NT2/D1 (cell line): Measurements from ENCODE around the gene FKBP14.
A peak's percentile ranks its signal among the peaks of the same experiment; 100 is the strongest.
"Not testable (repeated sequence)": the region's sequence is repeated elsewhere in the genome, so short reads cannot be mapped to it uniquely, and the experiment has no call there.

Source experiments
- DNase-seq: peaks from one replicate; pipeline ENCODE4 v3.0.0-alpha.2; 2011; ENCODE audit warnings: low read depth, low spot score
- H3K27me3 ChIP-seq: 2 replicates; pipeline ENCODE4 v1.6.0; 2011; ENCODE audit warnings: mild to moderate bottlenecking; ENCODE audit not compliant: insufficient read length, insufficient read depth
- H3K36me3 ChIP-seq: 2 replicates; pipeline ENCODE4 v1.6.1; 2011; ENCODE audit warnings: mild to moderate bottlenecking, low read length, mixed read lengths; ENCODE audit not compliant: insufficient read depth, insufficient read length
- H3K4me1 ChIP-seq: 2 replicates; pipeline ENCODE4 v1.5.1; 2011; ENCODE audit not compliant: insufficient read depth, insufficient read length
- H3K4me3 ChIP-seq: 2 replicates; pipeline ENCODE4 v1.5.1; 2011; ENCODE audit warnings: low read depth; ENCODE audit not compliant: insufficient read length
- H3K9ac ChIP-seq: 2 replicates; pipeline ENCODE4 v1.6.0; 2011; ENCODE audit warnings: low read depth; ENCODE audit not compliant: insufficient read length
- H3K9me3 ChIP-seq: 2 replicates; pipeline ENCODE4 v1.5.1; 2011; ENCODE audit warnings: mild to moderate bottlenecking, low read length; ENCODE audit not compliant: insufficient read depth
- SUZ12 ChIP-seq: IDR thresholded peaks from 2 replicates; pipeline ENCODE4 v1.6.1; 2011; ENCODE audit not compliant: insufficient read length, insufficient read depth; ENCODE audit errors: extremely low read depth
- YY1 ChIP-seq: IDR thresholded peaks from 2 replicates; pipeline ENCODE4 v1.6.1; 2011; ENCODE audit not compliant: insufficient read length, insufficient read depth
- ZNF274 ChIP-seq: IDR thresholded peaks from 2 replicates; pipeline ENCODE4 v1.6.1; 2011; ENCODE audit warnings: mild to moderate bottlenecking, low read depth, low read length

Gene FKBP14

DNA sequence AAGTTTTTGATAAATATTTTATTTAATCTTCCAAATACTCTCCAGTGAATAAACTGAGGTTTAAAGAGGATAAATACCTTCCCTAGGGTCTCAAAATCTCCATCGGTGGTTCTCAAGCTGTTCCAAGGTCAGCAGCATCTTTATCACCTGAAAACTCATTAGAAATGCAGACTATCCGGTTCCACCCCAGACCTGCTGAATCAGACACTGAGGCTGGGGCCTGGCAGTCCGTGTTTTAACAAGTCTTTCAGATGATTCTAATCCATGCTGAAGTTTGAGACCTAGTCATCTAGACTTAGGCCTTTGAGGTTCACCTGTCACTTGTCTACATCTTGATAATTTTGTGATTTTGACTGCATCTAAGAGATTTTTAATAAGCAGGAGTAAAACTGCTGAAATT lies 39.2 kb upstream of the FKBP14 start:
- TF ChIP-seq SUZ12 (no peak), ZNF274 (no peak), YY1 (no peak)
- H3K4me3 ChIP-seq = no peak overlapping the region
- H3K9me3 ChIP-seq = no peaks in the 10 kb centered on the region
- H3K9ac ChIP-seq = no peak overlapping the region
- no peaks in the 10 kb centered on the region for H3K4me1 ChIP-seq
- DNase-seq = no peak
- H3K27me3 ChIP-seq = no peaks in the 10 kb centered on the region
- peaks cover 48% of the 10 kb centered on the region for H3K36me3 ChIP-seq

DNA sequence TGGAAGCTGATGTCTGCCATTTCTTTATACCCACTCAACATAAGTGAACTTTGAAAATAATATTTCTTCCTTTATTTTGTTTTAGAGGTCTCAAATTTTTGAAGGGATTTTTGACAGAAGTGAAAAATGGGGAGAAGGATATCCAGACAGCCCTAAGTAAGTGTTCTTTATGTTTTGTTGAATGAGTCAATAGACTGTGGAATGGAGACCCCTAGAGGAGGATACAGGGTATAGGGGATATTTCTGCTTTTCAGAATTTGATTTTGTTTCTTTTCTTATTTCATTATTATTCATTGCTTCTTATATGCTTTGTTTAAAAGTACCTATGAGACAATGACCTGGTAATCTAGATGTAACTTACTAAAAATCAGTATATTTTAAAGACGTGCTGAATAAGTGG lies 36.1 kb upstream of the FKBP14 start:
- H3K4me1 ChIP-seq = no peaks in the 10 kb centered on the region
- no peak overlapping the region for H3K4me3 ChIP-seq
- peaks cover 49% of the 10 kb centered on the region for H3K36me3 ChIP-seq
- H3K9ac ChIP-seq = no peak overlapping the region
- peaks cover 10% of the 10 kb centered on the region; the same call in 1 of the 2 replicates for H3K9me3 ChIP-seq
- TF ChIP-seq SUZ12 = no peak
- no peak for TF ChIP-seq YY1
- no peak for TF ChIP-seq ZNF274
- peak; percentile 11 for DNase-seq
- no peaks in the 10 kb centered on the region for H3K27me3 ChIP-seq

DNA sequence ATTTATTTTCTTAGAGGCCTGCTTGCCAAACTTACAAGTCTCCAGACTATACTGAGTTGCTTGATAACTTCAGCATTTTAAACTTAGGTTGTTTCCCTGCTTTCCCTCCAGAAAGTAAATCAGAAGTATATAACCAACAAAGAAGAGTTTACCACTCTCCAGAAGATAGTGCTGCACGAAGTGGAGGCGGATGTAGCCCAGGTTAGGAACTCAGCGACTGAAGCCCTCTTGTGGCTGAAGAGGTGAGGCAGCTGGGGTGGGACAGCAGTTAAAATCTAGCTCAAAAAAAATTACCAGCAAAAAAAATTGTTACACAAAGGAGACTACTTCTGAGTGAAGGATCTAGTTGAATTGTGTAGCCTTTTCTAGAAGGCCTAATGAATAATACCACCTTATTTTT lies 35.3 kb upstream of the FKBP14 start:
- not testable (repeated sequence) for DNase-seq, H3K4me3 ChIP-seq, H3K27me3 ChIP-seq, H3K9ac ChIP-seq, H3K4me1 ChIP-seq
- Histone ChIP-seq H3K36me3 (peaks cover 56% of the 10 kb centered on the region), H3K9me3 (peaks cover 15% of the 10 kb centered on the region)

DNA sequence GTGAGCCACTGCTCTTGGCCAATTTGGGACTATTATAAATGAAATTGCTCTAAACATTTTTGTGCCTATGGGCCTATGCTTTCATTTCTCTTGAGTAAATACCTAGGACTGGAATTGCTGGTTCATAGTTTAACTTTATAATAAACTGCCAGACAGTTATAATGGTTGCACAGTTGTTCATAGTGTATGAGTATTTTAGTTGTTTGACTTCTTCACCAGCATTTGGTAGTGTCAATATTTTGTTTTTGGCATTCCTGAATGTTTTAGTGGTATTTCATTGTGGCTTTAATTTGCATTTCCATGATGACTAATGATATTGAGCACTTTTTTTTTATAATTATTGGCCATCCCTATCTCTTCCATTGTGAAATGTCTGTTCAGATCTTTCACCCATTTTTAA lies 31.2 kb upstream of the FKBP14 start:
- Histone ChIP-seq H3K4me1 (no peaks in the 10 kb centered on the region), H3K36me3 (peaks cover 50% of the 10 kb centered on the region)
- TF ChIP-seq ZNF274 = no peak
- no peak for TF ChIP-seq SUZ12
- no peak for TF ChIP-seq YY1

DNA sequence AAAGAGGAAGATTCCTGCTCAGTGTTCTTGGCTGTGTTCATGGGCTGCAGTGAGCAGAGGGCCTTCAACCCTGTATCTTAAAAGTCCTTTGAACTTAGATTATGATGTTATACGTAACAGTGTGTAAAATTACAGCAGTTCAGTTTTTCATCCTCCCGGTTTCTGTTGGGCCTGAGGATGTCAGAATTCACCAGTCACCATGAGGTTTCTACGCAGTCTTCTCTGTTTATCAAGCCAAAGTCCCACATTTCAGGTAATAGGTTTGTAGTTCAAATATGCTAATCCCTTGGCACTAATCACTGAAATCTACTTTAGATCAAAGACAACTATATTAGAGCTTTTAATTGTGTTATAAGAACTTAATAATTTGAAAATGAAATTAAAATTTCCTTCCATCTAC lies 26.6 kb upstream of the FKBP14 start:
- Histone ChIP-seq H3K9ac (no peak overlapping the region), H3K4me1 (no peaks in the 10 kb centered on the region), H3K27me3 (no peaks in the 10 kb centered on the region), H3K9me3 (peaks cover 10% of the 10 kb centered on the region), H3K4me3 (no peak overlapping the region), H3K36me3 (peaks cover 68% of the 10 kb centered on the region)
- TF ChIP-seq ZNF274 = no peak
- no peak for TF ChIP-seq SUZ12
- TF ChIP-seq YY1 = no peak
- no peak for DNase-seq

More for the DNA sequence above, 31.2 kb upstream of the FKBP14 start:
- H3K9me3 ChIP-seq = peaks cover 15% of the 10 kb centered on the region
- DNase-seq = no peak
- no peak overlapping the region for H3K4me3 ChIP-seq
- H3K9ac ChIP-seq = no peak overlapping the region
- H3K27me3 ChIP-seq = no peaks in the 10 kb centered on the region

DNA sequence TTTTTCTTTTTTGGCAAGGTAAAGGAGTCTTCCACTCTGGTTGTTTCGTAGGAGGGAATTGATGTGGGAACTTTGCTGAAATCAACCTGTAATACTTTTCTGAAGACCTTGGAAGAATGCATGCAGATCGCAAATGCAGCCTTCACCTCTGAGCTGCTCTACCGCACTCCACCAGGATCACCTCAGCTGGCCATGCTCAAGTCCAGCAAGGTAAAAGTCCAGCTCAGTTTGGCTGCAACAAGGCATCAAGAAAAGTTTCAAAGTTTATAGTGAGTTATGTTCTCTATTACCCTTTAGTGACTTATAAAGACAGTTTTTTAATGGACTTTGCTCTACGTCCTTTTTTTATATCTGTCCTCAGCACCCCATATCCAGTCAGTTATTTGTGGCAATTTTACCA lies 22.7 kb upstream of the FKBP14 start:
- no peak for DNase-seq
- Histone ChIP-seq H3K27me3 (no peaks in the 10 kb centered on the region), H3K9ac (no peak overlapping the region), H3K4me1 (no peaks in the 10 kb centered on the region), H3K4me3 (no peak overlapping the region), H3K36me3 (peaks cover 77% of the 10 kb centered on the region), H3K9me3 (no peaks in the 10 kb centered on the region)
- TF ChIP-seq YY1 (no peak), SUZ12 (no peak), ZNF274 (no peak)

DNA sequence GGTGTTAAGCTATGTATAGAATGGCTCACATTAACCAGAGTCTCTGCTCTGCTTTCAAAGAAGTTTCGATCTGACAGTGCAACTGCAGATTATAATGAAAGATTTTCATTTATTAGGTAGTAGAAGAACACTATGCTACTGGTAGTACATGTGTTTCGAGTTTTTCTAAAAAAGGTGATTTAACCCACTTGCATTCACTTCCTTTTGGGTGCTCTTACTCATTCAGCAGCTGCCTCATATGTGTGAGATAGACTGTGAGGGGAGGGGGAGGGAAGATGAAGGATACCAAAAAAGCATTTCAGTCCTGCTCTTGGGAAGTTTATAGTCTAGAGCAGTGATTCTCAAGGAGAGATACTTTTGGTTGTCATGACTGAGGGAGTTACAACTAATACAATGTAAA lies 22.1 kb upstream of the FKBP14 start:
- H3K36me3 ChIP-seq = peaks cover 72% of the 10 kb centered on the region
- no peaks in the 10 kb centered on the region for H3K9me3 ChIP-seq
- DNase-seq = no peak

DNA sequence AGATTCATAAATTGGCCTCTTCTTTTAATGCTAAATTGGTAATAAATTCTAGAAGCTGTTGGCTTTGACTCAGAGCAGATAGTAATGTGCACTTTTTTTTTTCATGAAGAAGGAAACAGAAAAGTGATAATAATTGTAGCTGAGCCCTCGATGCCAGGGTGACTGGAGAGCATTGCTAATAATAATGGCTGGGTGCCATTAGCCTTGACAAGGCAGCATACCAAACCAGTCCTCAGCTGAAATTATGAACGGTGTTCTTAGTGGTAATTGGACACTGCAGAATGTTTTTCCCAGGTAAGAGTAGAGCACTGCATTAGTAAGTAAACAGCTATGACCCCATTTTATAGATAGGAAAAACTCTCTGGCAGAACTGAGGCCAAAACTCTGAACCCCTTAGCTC lies 20.6 kb upstream of the FKBP14 start:
- H3K9ac ChIP-seq = no peak overlapping the region
- no peaks in the 10 kb centered on the region for H3K27me3 ChIP-seq
- DNase-seq = no peak
- H3K4me3 ChIP-seq = no peak overlapping the region
- no peaks in the 10 kb centered on the region for H3K9me3 ChIP-seq
- peaks cover 62% of the 10 kb centered on the region for H3K36me3 ChIP-seq
- TF ChIP-seq ZNF274 (no peak), SUZ12 (no peak)
- no peaks in the 10 kb centered on the region for H3K4me1 ChIP-seq

More for the DNA sequence above, 22.1 kb upstream of the FKBP14 start:
- Histone ChIP-seq H3K4me1 (no peaks in the 10 kb centered on the region), H3K9ac (no peak overlapping the region), H3K27me3 (no peaks in the 10 kb centered on the region), H3K4me3 (no peak overlapping the region)
- TF ChIP-seq YY1 (no peak), ZNF274 (no peak), SUZ12 (no peak)
